ENCODE results near the gene UNC13A. TPM values are rescaled to one million over a fixed set of nuclear protein-coding genes. Genes with fewer than 3 reads are reported as not detected.

UNC13A gene
- total and polyA plus RNA-seq, 11 donors: 0.02 to 1.1 (median 0.09) TPM; not detected in 1

DNA sequence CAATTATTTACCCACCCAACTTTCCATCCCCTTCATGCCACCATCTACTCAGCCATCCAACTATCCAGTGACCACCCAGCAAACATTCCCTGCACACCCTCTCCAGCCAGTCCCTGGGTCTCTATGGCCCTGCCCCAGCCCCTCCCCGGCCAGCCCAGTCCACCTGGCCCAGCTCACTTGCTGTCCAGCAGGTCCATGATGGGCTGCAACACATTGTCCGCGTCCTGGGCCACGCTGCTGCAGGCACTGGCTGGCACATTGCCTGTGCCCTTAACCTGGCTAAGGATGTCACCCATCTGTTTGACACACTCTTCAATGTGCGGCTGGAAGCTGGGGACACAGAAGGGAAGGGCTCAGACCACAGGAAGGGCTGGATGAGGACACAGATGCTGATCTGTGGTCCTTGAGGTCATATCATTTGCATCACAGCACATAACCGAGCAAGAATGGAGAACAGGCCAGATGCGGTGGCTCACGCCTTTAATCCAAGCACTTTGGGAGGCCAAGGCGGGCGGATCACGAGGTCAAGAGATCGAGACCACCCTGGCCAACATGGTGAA is 61.6 kb downstream of the UNC13A start:
- Histone ChIP-seq H3K27me3 (no peaks in the 10 kb centered on the region), H3K4me3 (no peak overlapping the region), H3K9me3 (peaks cover 0 to 9% (median 4%) of the 10 kb centered on the region in 12 donors), H3K4me1 (no peaks in the 10 kb centered on the region), H3K36me3 (no peaks in the 10 kb centered on the region), H3K27ac (no peak overlapping the region)
- DNase-seq (no peak), ATAC-seq (peak in 1 of 4 donors; percentile 21)
- no peak for TF ChIP-seq POLR2A (IDR thresholded peaks at IDR 0.05)
- TF ChIP-seq, protein P1, sequence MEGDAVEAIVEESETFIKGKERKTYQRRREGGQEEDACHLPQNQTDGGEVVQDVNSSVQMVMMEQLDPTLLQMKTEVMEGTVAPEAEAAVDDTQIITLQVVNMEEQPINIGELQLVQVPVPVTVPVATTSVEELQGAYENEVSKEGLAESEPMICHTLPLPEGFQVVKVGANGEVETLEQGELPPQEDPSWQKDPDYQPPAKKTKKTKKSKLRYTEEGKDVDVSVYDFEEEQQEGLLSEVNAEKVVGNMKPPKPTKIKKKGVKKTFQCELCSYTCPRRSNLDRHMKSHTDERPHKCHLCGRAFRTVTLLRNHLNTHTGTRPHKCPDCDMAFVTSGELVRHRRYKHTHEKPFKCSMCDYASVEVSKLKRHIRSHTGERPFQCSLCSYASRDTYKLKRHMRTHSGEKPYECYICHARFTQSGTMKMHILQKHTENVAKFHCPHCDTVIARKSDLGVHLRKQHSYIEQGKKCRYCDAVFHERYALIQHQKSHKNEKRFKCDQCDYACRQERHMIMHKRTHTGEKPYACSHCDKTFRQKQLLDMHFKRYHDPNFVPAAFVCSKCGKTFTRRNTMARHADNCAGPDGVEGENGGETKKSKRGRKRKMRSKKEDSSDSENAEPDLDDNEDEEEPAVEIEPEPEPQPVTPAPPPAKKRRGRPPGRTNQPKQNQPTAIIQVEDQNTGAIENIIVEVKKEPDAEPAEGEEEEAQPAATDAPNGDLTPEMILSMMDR (IDR thresholded peaks at IDR 0.05): no peak
- WGBS, 4 donors: 83 to 90% (median 84%) methylated on average over 12 of the region's 12 CpGs
- intact Hi-C loops (cut with DNase I): no loop called here

DNA sequence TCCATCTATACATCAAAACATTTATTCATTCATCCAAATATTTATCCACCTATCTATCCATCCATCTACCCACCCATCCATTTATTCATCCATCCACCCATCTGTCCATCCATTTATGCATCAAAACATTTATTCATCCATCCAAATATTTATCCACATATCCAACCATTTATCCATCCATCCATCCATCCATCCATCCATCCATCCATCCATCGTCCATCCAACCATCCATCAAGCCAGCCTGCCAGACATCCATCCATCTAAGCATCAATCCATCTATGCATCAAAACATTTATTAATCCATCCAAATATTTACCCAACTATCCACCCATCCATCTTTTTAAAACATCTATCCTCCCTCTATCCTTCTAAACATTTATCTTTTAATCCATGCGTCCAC is 62.2 kb downstream of the UNC13A start:
- no peaks in the 10 kb centered on the region for H3K27me3 ChIP-seq
- H3K9me3 ChIP-seq: peaks cover 0 to 14% (median 5%) of the 10 kb centered on the region in 12 donors
- intact Hi-C loops (cut with DNase I): no loop called here
- DNase-seq (no peak), ATAC-seq (no peak)
- H3K27ac ChIP-seq: no peak overlapping the region
- no peaks in the 10 kb centered on the region for H3K36me3 ChIP-seq
- no peaks in the 10 kb centered on the region for H3K4me1 ChIP-seq
- 87 to 91% (median 87%) methylated on average over 2 of the region's 2 CpGs for WGBS, 4 donors
- no peak for TF ChIP-seq POLR2A (IDR thresholded peaks at IDR 0.05)
- TF ChIP-seq, protein P1 (IDR thresholded peaks at IDR 0.05): no peak
- H3K4me3 ChIP-seq: no peak overlapping the region

- ATAC-seq (no peak), DNase-seq (no peak)
- no peaks in the 10 kb centered on the region for H3K4me1 ChIP-seq
- intact Hi-C loops (cut with DNase I): no loop called here
- no peak for TF ChIP-seq POLR2A (IDR thresholded peaks at IDR 0.05)
- TF ChIP-seq, protein P1 (IDR thresholded peaks at IDR 0.05): no peak
- H3K27me3 ChIP-seq: no peaks in the 10 kb centered on the region
- peaks cover 0 to 15% (median 5%) of the 10 kb centered on the region in 12 donors for H3K9me3 ChIP-seq
- no peak overlapping the region for H3K4me3 ChIP-seq
- 83 to 94% (median 89%) methylated on average over 1 of the region's 1 CpG for WGBS, 4 donors
- H3K36me3 ChIP-seq: no peaks in the 10 kb centered on the region
- no peak overlapping the region for H3K27ac ChIP-seq
Observed at GRCh38 chr19:17625043-17625442, 63.1 kb downstream of the UNC13A start.

DNA sequence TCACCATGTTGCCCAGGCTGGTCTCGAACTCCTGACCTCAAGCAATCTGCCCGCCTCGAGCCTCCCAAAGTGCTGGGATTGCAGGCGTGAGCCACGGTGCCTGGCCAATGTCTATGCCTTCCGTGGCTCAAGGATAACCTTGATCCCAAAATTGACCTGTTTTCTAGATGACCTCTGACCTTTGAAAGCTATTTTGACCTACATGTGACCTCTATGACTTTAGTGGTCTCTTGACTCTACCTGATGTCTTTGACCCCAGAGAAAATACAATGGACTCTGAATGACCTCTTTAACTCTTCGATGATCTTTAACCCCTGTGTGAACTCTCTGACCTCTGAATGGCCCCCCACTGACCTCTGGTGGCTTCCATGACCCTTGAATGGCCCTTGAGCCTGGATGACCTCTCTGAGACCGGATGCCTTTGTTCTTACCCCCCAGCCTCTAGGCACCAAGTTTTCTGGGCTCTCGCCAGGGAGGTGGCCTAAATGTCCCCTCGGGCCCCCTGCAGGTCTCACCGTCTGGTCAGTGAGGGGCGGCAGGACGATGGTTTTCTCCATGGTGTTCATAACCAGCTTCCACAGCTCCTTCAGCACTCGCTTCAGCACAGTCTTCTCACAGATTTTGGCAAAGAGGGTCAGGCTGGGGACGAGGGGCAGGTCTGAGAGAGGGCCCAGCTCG is 63.7 kb downstream of the UNC13A start:
- Histone ChIP-seq H3K4me1 (no peaks in the 10 kb centered on the region), H3K9me3 (peaks cover 0 to 15% (median 5%) of the 10 kb centered on the region in 12 donors), H3K36me3 (no peaks in the 10 kb centered on the region), H3K27me3 (no peaks in the 10 kb centered on the region), H3K4me3 (no peak overlapping the region), H3K27ac (no peak overlapping the region)
- DNase-seq (no peak), ATAC-seq (no peak)
- intact Hi-C loops (cut with DNase I): no loop called here
- 87 to 89% (median 88%) methylated on average over 16 of the region's 16 CpGs for WGBS, 4 donors
- TF ChIP-seq, protein P1 (IDR thresholded peaks at IDR 0.05): no peak
- no peak for TF ChIP-seq POLR2A (IDR thresholded peaks at IDR 0.05)

Data from heart left ventricle (tissue), 16 donors.